HG03135 (cell line): Measurements from ENCODE around the gene MR1.

Source experiments
- ATAC-seq: cut with Tn5 transposase; IDR thresholded peaks from one replicate; pipeline ENCODE4 v1.9.1; 2021; ENCODE audit warnings: mild to moderate bottlenecking, moderate library complexity; ENCODE audit not compliant: unreplicated experiment

Gene MR1

GRCh38 chr1:181033799-181034451 is at the start of gene MR1:
Gene MR1, plus strand, starts transcription at chr1:181033983. Its CDS starts 25 bp downstream, at chr1:181034008.
- ATAC-seq: peak; percentile 96

DNA sequence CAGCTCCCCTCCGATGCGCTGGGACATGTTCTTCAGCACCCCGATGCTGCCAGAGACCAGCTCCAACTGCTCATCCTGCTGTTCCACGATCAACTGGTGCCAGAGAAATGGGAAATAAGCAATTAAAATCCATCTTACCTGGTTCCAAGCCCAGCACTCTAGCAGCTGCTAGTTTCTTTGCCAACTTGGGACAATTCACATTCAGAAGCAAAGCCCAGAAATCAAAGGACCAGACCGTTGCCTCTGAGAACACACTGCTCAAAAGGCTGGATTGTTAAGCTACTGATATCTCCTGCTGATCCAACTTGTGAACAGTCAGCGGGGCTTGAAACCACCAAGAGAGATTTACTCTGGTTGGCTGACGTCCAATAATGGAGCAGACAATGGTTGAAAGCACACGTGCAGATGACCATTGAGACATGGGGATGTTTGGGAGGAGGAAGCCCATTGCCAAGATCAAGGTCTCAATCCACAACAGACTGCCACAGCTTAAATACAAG is 45.5 kb upstream of the MR1 start:
- no peak for ATAC-seq

GRCh38 chr1:180994262-180994661 is 39.5 kb upstream of the MR1 start:
- ATAC-seq: no peak

DNA sequence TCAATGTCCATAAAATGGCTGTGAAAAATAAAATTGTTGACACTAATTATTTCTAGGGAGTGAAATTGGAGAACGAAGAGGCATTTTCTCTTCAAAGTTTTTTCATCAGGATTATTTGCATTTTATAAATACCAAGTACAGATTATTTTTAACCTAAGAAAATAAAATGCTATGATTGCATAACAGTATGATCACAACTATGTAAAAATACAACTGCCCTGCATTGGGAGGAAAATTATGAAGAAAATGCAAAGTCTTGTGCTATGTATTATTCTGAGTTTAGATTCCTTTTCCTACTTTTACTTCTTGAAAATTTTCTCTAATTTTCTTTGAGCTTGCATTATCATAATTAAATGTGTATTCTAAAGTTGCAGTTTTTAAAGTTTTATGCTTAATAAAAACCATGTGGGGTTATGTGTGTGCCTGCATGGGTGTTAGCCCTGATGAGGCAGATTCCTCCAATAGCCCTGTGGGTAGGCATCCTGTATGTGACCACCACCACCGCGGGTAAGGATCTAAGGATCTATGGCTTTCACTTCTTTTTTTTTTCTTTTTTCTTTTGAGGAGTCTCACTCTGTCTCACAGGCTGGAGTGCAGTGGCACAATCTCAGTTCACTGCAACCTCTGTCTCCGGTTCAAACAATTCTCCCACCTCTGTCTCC is 35.8 kb upstream of the MR1 start:
- no peak for ATAC-seq

GRCh38 chr1:181001091-181001780 is 32.5 kb upstream of the MR1 start:
- no peak for ATAC-seq

GRCh38 chr1:181002582-181003172 is 31.1 kb upstream of the MR1 start:
- ATAC-seq: no peak

GRCh38 chr1:181010789-181011188 is 23.0 kb upstream of the MR1 start:
- ATAC-seq: no peak

DNA sequence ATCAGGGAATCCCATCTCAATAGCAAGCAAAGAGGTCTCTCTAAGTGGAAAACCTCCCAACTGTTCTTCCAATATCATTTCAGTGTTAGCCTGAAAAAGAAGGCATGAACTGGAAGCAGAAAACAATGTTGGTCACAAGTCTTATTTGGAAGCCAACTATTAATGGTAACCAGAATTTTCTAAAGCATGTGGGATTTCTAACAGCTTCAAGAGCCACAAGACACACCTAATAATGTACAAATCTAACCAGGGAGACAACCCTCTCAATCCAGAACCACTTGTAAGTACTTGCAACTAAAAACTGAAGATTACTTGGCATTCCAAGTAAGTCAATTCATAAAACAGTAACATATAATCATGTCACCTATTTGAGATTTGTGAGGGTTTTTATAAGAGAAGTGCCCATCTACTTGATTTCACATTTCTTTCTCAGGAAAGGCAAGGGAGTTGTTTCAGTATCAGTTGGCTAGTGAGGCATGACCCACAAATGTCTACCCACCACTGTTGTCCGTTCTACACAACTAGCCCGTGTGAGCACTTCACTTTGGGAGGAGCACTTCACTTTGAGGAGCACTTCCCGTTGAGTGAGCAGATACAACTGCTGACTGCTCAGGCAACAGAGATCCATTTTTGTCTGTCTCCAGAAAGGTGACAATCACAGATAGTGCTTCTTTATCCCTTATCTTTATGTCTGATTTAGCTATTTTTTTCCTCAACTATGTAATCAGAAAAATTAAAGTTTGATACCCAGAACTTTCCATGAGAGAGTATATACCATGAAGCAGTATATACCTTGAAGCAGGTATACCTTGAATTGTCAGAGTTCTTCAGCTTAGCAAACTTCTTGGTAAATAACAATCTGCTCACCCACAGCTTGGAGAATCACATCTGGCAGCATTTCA is 22.2 kb upstream of the MR1 start:
- ATAC-seq: no peak

GRCh38 chr1:181012203-181012745 is 21.5 kb upstream of the MR1 start:
- no peak for ATAC-seq

DNA sequence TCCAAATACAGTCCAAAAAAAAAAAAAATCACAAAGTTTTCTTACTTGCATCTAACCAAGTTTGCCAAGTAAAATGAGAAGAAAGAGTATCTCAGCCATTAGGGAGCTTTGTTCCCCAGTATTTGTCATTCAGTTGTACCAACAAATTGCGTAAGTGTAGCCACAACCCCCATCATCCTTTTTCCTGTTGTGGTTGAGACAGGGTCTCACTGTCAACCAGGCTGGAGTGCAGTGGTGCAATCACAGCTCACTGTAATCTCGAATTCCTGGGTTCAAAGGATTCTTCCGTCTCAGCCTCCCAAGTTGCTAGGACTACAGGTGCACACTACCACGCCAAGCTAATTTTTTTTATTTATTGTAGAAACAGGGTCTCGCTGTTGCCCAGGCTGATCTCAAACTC is 20.6 kb upstream of the MR1 start:
- ATAC-seq: no peak

DNA sequence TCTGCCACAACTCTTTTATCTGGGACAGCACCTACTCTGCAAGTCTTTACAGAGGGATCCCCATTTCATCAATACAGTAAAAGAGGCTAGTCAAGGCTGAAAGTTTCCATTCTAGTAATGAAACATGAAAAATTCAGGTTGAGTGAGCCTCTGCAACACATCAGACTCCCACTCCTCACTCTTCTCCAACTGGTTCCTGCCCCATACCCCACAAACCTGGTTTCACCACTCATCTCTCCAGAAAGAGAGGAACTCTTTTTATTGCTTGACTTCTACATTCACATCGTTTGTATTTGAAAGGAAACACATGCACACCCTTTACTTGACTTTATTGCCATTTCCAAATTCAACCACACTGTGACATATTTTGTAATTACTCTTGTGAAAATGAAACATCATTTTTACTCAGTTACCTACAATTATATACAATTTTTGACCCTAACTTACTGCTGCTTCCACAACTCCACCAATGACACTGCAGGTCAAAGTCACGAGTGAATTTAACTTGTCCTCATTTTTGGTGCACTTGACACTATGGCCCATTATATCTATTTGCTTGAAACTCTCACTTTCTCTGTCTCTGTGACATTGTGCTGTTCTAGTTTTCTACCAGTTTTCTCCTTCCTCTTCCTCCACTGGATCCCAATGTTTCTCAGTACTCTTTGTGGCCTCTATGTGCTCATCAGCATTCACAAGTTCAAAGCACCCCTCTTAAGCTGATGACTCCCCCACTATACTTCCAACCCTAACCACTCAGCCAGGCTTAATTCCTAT is 19.1 kb upstream of the MR1 start:
- no peak for ATAC-seq

DNA sequence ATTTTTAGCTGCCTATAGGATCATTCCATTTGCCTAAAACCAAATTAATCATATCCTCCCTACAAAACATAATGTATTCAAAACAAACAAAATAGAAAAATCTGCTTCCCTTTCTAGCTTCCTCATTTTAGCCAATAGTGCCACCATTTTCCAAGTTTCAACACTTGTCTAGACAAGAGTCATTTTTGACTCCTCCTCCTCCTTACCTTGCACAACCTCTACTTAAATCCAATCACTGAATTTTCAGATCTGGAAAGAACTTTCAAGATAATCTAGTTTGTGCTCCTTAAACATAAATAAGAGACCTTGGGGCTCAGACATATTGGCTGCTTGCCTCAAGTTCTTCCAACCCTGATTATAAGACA is 18.6 kb upstream of the MR1 start:
- ATAC-seq: no peak

- ATAC-seq: no peak
Observed at GRCh38 chr1:181016563-181016962, 17.2 kb upstream of the MR1 start.

GRCh38 chr1:181018901-181019681 is 14.7 kb upstream of the MR1 start:
- ATAC-seq: no peak

DNA sequence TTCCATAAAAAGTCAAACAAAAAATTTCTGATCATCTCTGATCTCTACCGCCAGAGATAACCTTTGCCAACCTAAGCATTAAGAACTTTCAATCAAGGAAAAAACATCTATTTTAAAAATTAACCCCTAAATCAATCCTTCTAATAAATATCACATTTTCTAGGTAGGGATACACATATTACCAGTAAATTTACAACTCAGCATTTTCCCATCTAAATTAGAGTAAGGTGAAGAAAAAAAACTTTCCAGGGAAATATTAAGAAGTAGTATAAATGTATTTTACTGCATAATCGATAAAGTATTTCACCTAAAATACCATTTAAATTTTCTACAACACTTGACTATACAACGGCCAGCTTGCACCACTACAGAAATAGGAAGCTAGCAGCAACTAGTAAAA is 12.6 kb upstream of the MR1 start:
- ATAC-seq: no peak

DNA sequence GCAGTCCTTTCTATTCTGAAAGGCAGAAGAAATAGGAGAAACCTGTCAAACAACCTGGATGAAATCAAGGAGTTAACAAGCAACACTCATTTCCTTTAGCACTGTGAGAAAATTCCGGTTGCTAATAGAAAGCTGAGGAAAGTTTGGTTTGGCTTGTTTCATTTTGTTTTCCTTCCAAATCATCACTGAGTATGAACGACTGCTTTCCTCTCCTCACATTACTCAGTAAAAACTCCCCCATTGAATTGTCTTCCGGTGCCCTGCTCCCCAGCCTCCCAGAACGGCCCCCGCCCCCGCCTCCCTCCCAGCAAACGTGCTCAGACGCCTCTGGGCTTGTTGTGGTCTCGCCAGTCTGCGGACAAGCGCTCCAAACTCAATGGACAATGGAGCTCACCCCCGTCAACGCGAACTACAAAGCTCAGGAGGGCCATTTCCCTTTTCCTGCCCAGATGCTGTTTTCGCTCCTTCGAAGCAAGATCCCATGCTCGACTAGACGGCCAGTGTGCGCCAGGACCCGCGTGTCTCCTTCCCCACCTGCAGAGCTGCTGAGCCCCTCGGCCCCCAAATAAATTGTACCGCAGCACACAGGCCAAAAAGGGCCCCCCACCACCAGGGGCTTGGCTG is 11.9 kb upstream of the MR1 start:
- peak; percentile 31 for ATAC-seq

- ATAC-seq: peak; percentile 1
Observed at GRCh38 chr1:181023265-181024057, 10.3 kb upstream of the MR1 start.

- no peak for ATAC-seq
Observed at GRCh38 chr1:181028196-181028595, 5.6 kb upstream of the MR1 start.
